Dendritic cell treated with granulocyte-macrophage colony-stimulating factor and Interleukin-4, amounts not matched to agents 40 ng/mL and 50 ng/mL, for 4 days (primary cell): Measurements from ENCODE around the gene TBCK.
A peak's percentile ranks its signal among the peaks of the same experiment; 100 is the strongest.

ENCODE experiments used
- H3K27ac Mint-ChIP-seq: one replicate; pipeline ENCODE4 v1.8.0; 2022; ENCODE audit warnings: mild to moderate bottlenecking, mixed read lengths
- H3K27me3 Mint-ChIP-seq: one replicate; pipeline ENCODE4 v1.8.0; 2022; ENCODE audit warnings: mild to moderate bottlenecking, mixed read lengths
- H3K36me3 Mint-ChIP-seq: one replicate; pipeline ENCODE4 v1.8.0; 2022; ENCODE audit warnings: low read depth, mixed read lengths
- H3K4me1 Mint-ChIP-seq: one replicate; pipeline ENCODE4 v1.8.0; 2022; ENCODE audit warnings: low read depth, mixed read lengths
- H3K4me3 Mint-ChIP-seq: one replicate; pipeline ENCODE4 v1.8.0; 2022; ENCODE audit warnings: mild to moderate bottlenecking, moderate library complexity, mixed read lengths
- H3K9me3 Mint-ChIP-seq: one replicate; pipeline ENCODE4 v1.8.0; 2022; ENCODE audit warnings: mixed read lengths
- intact Hi-C: fragments of 100-400 bp; cut with micrococcal nuclease; formaldehyde crosslinking; loops from one replicate; pipeline ENCODE4 v1.15.0; 2022

The TBCK gene

DNA sequence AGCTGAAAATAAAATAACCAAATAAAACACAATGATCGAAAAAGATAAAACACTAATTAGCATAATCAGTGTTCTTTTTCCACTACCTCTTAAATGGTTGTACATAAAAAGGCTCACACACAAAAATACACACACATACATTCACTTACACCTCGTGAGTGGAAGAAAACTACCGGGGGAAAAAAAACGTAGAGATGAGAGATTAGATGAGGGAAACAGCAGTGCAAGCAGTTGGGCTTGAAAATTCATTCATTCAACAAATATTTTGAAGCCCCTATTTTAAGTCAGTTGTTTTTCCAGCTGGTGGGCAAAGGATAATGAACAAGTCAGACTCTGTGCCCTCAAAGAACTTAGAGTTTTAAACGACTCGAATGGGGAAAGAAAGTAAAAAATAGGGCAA, 1.0 kb downstream of the TBCK start:
- peak overlapping the region; percentile 69 for H3K4me3 Mint-ChIP-seq
- no peaks in the 10 kb centered on the region for H3K36me3 Mint-ChIP-seq
- no peaks in the 10 kb centered on the region for H3K27me3 Mint-ChIP-seq
- H3K9me3 Mint-ChIP-seq, result no peaks in the 10 kb centered on the region
- H3K27ac Mint-ChIP-seq, result no peak overlapping the region
- intact Hi-C loops, result loop anchor here (5.0 kb wide), 1 partner anchor 608 kb away; the partner anchor contains the start of genes GSTCD and INTS12
- peaks cover 16% of the 10 kb centered on the region for H3K4me1 Mint-ChIP-seq

- Mint-ChIP-seq H3K4me1 (peaks cover 6% of the 10 kb centered on the region), H3K27ac (no peak overlapping the region)
Observed at GRCh38 chr4:106312997-106313522, 2.9 kb downstream of the TBCK start.

GRCh38 chr4:106312377-106312776, 3.6 kb downstream of the TBCK start:
- intact Hi-C loops, result no loop called here
- Mint-ChIP-seq H3K4me3 (no peak overlapping the region), H3K27me3 (no peaks in the 10 kb centered on the region), H3K27ac (no peak overlapping the region), H3K9me3 (no peaks in the 10 kb centered on the region), H3K36me3 (peaks cover 9% of the 10 kb centered on the region), H3K4me1 (peaks cover 6% of the 10 kb centered on the region)

More at GRCh38 chr4:106312997-106313522, 2.9 kb downstream of the TBCK start:
- Mint-ChIP-seq H3K27me3 (no peaks in the 10 kb centered on the region), H3K9me3 (no peaks in the 10 kb centered on the region), H3K4me3 (no peak overlapping the region), H3K36me3 (peaks cover 8% of the 10 kb centered on the region)
- intact Hi-C loops, result no loop called here

DNA sequence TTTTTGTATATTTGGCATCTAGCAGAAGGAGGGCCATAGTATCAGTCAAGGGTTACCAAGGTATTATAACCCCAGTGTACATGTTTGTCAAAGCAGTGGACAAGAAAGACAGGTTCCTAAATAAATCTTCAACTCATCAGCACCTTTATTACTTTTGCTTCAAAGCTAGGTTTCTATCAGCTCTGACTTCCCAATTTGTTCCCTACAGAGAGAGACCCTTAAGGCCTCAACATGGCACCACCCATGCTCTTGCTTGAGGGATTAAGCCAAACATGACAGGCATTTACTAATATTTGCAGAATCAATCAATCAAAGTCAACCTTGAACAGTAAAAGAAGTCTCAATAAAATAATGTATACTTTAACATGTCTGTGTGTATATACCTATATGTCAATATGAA, 9.4 kb downstream of the TBCK start:
- intact Hi-C loops, result no loop called here

DNA sequence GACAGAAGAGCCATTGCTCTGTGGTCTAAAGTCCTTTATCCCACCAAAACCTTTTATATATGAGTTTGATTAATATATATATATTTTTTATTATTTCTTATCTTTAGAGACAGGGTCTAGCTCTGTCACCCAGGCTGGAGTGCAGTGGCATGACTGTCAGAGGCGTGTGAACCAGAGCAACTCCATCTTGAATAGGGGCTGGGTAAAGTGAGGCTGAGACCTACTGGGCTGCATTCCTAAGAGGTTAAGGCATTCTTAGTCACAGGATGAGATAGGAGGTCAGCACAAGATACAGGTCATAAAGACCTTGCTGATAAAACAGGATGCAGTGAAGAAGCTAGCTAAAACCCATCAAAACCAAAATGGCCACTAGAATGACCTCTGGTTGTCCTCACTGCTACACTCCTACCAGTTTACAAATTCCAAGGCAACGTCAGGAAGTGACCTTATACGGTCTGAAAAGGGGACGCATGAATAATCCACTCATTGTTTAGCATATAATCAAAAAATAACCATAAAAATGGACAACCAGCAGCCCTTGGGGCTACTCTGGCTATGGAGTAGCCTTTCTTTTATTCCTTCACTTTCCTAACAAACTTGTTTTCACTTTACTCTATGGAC, 10.5 kb downstream of the TBCK start:
- no peaks in the 10 kb centered on the region for H3K27me3 Mint-ChIP-seq
- H3K9me3 Mint-ChIP-seq, result peaks cover under 1% of the 10 kb centered on the region
- intact Hi-C loops, result no loop called here
- peaks cover 53% of the 10 kb centered on the region for H3K36me3 Mint-ChIP-seq
- no peaks in the 10 kb centered on the region for H3K4me1 Mint-ChIP-seq
- no peak overlapping the region for H3K4me3 Mint-ChIP-seq
- H3K27ac Mint-ChIP-seq, result no peak overlapping the region

More for the DNA sequence above, 9.4 kb downstream of the TBCK start:
- Mint-ChIP-seq H3K4me1 (no peaks in the 10 kb centered on the region), H3K4me3 (no peak overlapping the region), H3K9me3 (no peaks in the 10 kb centered on the region), H3K27ac (no peak overlapping the region), H3K27me3 (no peaks in the 10 kb centered on the region), H3K36me3 (peaks cover 50% of the 10 kb centered on the region)

GRCh38 chr4:106304632-106305031, 11.4 kb downstream of the TBCK start:
- peaks cover 5% of the 10 kb centered on the region for H3K4me1 Mint-ChIP-seq
- no peaks in the 10 kb centered on the region for H3K27me3 Mint-ChIP-seq
- no peak overlapping the region for H3K4me3 Mint-ChIP-seq
- intact Hi-C loops, result no loop called here
- H3K36me3 Mint-ChIP-seq, result peaks cover 61% of the 10 kb centered on the region
- H3K27ac Mint-ChIP-seq, result no peak overlapping the region
- H3K9me3 Mint-ChIP-seq, result peaks cover 9% of the 10 kb centered on the region

DNA sequence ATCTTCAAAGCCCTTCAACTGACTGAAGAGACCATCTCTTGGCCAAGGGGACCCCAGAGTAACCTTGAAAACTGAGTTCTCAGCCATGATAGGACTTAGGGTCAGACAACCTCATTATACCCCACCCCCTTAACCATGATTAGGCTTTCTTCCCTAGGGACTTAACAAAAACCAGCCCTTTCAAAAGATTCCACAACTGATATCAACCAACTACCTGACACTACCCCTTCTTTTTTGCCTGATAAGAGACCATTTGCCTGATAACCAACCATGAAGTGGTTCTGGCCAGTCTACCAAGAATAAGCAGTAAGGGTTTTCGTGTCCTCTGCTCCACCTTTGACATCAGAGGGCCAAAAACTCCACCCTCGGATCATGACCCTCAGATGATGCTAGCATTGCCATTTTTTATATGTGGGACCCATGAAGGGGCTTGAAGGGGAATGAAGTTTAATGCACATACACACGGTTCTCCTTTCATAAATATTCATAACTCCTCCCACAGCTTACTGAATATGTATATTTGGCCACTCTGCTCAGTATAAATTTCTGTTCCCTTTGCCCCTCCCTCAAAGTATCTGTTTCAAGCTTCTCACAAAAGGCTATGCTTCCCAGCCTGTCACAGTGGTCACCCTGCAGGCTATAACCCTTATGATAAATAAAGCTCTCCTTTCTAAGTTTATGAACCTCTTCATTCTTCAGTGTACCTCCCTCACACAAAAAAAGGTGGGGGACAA, 12.3 kb downstream of the TBCK start:
- intact Hi-C loops, result no loop called here
- H3K4me3 Mint-ChIP-seq, result no peak overlapping the region
- H3K27ac Mint-ChIP-seq, result no peak overlapping the region
- H3K9me3 Mint-ChIP-seq, result peaks cover 9% of the 10 kb centered on the region
- H3K4me1 Mint-ChIP-seq, result peaks cover 5% of the 10 kb centered on the region
- peaks cover 62% of the 10 kb centered on the region for H3K36me3 Mint-ChIP-seq
- H3K27me3 Mint-ChIP-seq, result no peaks in the 10 kb centered on the region

GRCh38 chr4:106302062-106302438, 14.0 kb downstream of the TBCK start:
- Mint-ChIP-seq H3K27me3 (no peaks in the 10 kb centered on the region), H3K27ac (no peak overlapping the region), H3K4me1 (peaks cover 5% of the 10 kb centered on the region), H3K9me3 (peaks cover 9% of the 10 kb centered on the region), H3K4me3 (no peak overlapping the region), H3K36me3 (peaks cover 66% of the 10 kb centered on the region)
- intact Hi-C loops, result no loop called here

GRCh38 chr4:106301393-106302061, 14.5 kb downstream of the TBCK start:
- H3K27ac Mint-ChIP-seq, result no peak overlapping the region
- peaks cover 66% of the 10 kb centered on the region for H3K36me3 Mint-ChIP-seq
- no peak overlapping the region for H3K4me3 Mint-ChIP-seq
- intact Hi-C loops, result no loop called here
- H3K9me3 Mint-ChIP-seq, result peaks cover 9% of the 10 kb centered on the region
- peaks cover 5% of the 10 kb centered on the region for H3K4me1 Mint-ChIP-seq
- no peaks in the 10 kb centered on the region for H3K27me3 Mint-ChIP-seq

DNA sequence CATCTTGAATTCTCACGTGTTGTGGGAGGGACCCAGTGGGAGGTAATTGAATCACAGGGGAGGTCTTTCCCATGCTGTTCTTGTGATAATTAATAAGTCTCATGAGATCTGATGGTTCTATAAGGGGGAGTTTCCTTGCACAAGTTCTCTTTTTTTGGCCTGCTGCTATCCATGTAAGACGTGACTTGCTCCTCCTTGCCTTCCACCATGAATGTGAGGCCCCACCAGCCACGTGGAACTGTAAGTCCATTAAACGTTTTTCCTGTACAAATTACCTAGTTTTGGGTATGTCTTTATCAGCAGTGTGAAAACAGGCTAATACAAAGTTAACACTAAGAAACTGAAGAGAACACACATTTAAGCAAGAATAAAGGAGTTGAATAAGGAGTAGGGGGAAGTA, 16.0 kb downstream of the TBCK start:
- intact Hi-C loops, result no loop called here
- Mint-ChIP-seq H3K9me3 (peaks cover 9% of the 10 kb centered on the region), H3K27ac (no peak overlapping the region), H3K4me3 (no peak overlapping the region), H3K36me3 (peaks cover 70% of the 10 kb centered on the region), H3K4me1 (peaks cover 5% of the 10 kb centered on the region), H3K27me3 (no peaks in the 10 kb centered on the region)

DNA sequence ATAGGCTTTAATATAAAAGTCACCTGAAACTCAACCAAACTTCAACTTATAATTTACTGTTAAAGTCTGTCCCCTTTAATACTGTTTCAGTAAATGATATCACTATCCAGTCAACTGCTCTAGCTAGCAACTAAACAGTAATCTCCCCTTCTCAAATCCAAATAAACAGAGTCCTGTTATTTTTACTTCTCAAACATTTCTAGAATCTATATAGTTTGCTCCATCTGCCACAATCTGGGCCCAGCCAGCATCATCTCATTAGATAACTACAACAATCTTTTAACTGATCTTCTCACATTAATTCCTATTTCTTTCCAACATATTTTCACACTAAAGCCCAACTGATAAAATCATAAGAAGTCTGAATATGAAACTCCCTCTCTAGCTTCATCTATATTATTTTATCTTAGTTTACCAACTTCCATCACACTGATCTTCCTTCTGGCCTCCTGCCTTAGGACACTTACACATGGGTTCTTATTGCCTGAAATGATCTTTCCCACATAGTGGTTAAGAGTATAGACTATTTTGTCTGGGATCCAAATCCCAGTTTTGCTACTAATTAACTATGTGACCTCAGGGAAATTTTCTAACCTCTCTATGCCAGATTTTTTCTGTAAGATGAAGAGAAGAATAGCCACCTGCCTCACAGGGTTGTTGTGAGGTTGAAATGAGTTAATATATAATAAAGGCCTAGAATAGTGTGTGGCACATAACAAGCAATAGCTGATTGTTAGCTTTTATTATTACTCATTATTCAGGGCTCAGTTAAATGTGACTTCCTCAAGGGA, 18.6 kb downstream of the TBCK start:
- peaks cover 70% of the 10 kb centered on the region for H3K36me3 Mint-ChIP-seq
- no peak overlapping the region for H3K4me3 Mint-ChIP-seq
- H3K27me3 Mint-ChIP-seq, result no peaks in the 10 kb centered on the region
- H3K27ac Mint-ChIP-seq, result no peak overlapping the region
- H3K4me1 Mint-ChIP-seq, result peaks cover 5% of the 10 kb centered on the region
- H3K9me3 Mint-ChIP-seq, result peaks cover 9% of the 10 kb centered on the region
- intact Hi-C loops, result no loop called here

DNA sequence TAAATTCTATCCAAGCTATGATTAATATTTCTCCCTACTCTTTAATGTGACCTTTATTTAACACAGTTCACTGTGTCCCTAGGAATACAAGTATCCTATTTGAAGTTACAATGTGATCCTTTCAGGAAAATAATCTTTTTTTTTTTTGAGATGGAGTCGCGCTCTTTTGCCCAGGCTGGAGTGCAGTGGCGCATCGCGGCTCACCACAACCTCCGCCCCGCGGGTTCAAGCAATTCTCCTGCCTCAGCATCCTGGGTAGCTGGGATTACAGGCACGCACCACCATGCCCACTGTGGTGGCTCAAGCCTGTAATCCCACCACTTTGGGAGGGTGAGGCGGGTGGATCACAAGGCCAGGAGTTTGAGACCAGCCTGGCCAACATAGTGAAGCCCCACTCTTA, 21.9 kb downstream of the TBCK start:
- H3K36me3 Mint-ChIP-seq, result peaks cover 68% of the 10 kb centered on the region
- no peaks in the 10 kb centered on the region for H3K9me3 Mint-ChIP-seq
- no peaks in the 10 kb centered on the region for H3K4me1 Mint-ChIP-seq
- H3K27ac Mint-ChIP-seq, result no peak overlapping the region
- H3K4me3 Mint-ChIP-seq, result no peak overlapping the region
- no peaks in the 10 kb centered on the region for H3K27me3 Mint-ChIP-seq
- intact Hi-C loops, result no loop called here

DNA sequence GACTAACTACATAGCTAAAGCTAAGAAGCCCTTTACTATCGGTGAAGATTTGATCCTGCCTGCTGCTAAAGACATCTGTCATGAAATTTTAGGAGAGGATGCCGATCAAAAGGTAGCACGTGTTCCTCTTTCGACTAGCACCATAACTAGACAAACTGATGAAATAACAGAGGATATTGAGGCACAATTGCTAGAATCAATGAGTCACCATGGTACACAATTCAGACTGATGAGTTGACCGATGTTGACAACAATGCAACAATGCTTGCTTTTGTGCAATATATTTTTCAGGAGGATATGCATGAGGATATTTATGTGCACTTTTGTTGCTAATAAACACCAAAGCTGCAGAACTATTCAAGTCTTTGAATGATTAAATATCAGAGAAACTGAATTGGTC, 24.3 kb downstream of the TBCK start:
- Mint-ChIP-seq H3K4me3 (no peak overlapping the region), H3K4me1 (no peaks in the 10 kb centered on the region), H3K36me3 (peaks cover 73% of the 10 kb centered on the region), H3K27ac (no peak overlapping the region), H3K27me3 (no peaks in the 10 kb centered on the region), H3K9me3 (no peaks in the 10 kb centered on the region)
- intact Hi-C loops, result no loop called here
